Fibroblast of pulmonary artery (primary cell): Measurements from ENCODE around the gene FBXO42.

Source experiments
- DNase-seq: peaks from one replicate; pipeline ENCODE4 v3.0.0-alpha.2; 2010; ENCODE audit warnings: low read depth
- H3K4me3 ChIP-seq: replicated peaks from 2 replicates; pipeline ENCODE4 v1.5.1; 2011; ENCODE audit warnings: low read depth, mild to moderate bottlenecking, control low read depth, low read length, moderate library complexity
- CTCF ChIP-seq: IDR thresholded peaks from 2 replicates; pipeline ENCODE4 v1.5.1; 2011; ENCODE audit warnings: mild to moderate bottlenecking, control low read depth, low read length, inconsistent platforms; ENCODE audit errors: missing control alignments

FBXO42 gene

GRCh38 chr1:16207318-16208269 is 144.7 kb downstream of the FBXO42 start:
- H3K4me3 ChIP-seq, result peak overlapping the region; percentile 55
- TF ChIP-seq CTCF, result no peak
- DNase-seq, result no peak

- no peak for TF ChIP-seq CTCF
- DNase-seq, result peak; percentile 99
- H3K4me3 ChIP-seq, result peak overlapping the region; percentile 55
These were observed 145.5 kb downstream of the FBXO42 start for GRCh38 chr1:16206547-16207317.

- no peak for DNase-seq
These were observed 146.3 kb downstream of the FBXO42 start for GRCh38 chr1:16205891-16206546.

GRCh38 chr1:16205334-16205671 is 147.0 kb downstream of the FBXO42 start:
- no peak overlapping the region for H3K4me3 ChIP-seq
- TF ChIP-seq CTCF, result no peak
- DNase-seq, result no peak

More at GRCh38 chr1:16205891-16206546, 146.3 kb downstream of the FBXO42 start:
- H3K4me3 ChIP-seq, result peak overlapping the region; percentile 55
- TF ChIP-seq CTCF, result no peak

- H3K4me3 ChIP-seq, result no peak overlapping the region
- DNase-seq, result no peak
- TF ChIP-seq CTCF, result peak; percentile 44
These were observed 147.5 kb downstream of the FBXO42 start for GRCh38 chr1:16204634-16205333.

GRCh38 chr1:16204216-16204615 is 148.1 kb downstream of the FBXO42 start:
- no peak for DNase-seq
- no peak for TF ChIP-seq CTCF
- no peak overlapping the region for H3K4me3 ChIP-seq
